Ectodermal cell (in vitro differentiated cells): ENCODE data around the gene CDC34.

ENCODE experiments used
- H3K27ac ChIP-seq: 2 replicates; pipeline ENCODE4 v1.7.0; 2013; ENCODE audit warnings: mild to moderate bottlenecking, low read depth, low read length; ENCODE audit not compliant: insufficient read depth, poor library complexity, severe bottlenecking
- H3K27me3 ChIP-seq: 2 replicates; pipeline ENCODE4 v1.7.0; 2013; ENCODE audit warnings: mild to moderate bottlenecking, low read length; ENCODE audit not compliant: insufficient read depth, control insufficient read depth, poor library complexity, severe bottlenecking
- H3K36me3 ChIP-seq: one replicate; pipeline ENCODE4 v1.7.0; 2013; ENCODE audit warnings: low read length; ENCODE audit not compliant: control insufficient read depth, insufficient read depth
- H3K4me1 ChIP-seq: one replicate; pipeline ENCODE4 v1.7.0; 2013; ENCODE audit warnings: low read length; ENCODE audit not compliant: control insufficient read depth, insufficient read depth
- H3K4me3 ChIP-seq: 2 replicates; pipeline ENCODE4 v1.7.0; 2013; ENCODE audit warnings: low read depth, low read length, control low read depth; ENCODE audit not compliant: insufficient read depth
- H3K9me3 ChIP-seq: 2 replicates; pipeline ENCODE4 v1.7.0; 2013; ENCODE audit warnings: mild to moderate bottlenecking, low read length, moderate library complexity; ENCODE audit not compliant: control insufficient read depth
- WGBS, 2 experiments: methylation state at CpG; one replicate each; pipeline ENCODE4 v1.1.7; 2013; ENCODE audit warnings: missing lambda C conversion rate in 2 of 2; 5-methylcytosine and 5-hydroxymethylcytosine counted together

The CDC34 gene

DNA sequence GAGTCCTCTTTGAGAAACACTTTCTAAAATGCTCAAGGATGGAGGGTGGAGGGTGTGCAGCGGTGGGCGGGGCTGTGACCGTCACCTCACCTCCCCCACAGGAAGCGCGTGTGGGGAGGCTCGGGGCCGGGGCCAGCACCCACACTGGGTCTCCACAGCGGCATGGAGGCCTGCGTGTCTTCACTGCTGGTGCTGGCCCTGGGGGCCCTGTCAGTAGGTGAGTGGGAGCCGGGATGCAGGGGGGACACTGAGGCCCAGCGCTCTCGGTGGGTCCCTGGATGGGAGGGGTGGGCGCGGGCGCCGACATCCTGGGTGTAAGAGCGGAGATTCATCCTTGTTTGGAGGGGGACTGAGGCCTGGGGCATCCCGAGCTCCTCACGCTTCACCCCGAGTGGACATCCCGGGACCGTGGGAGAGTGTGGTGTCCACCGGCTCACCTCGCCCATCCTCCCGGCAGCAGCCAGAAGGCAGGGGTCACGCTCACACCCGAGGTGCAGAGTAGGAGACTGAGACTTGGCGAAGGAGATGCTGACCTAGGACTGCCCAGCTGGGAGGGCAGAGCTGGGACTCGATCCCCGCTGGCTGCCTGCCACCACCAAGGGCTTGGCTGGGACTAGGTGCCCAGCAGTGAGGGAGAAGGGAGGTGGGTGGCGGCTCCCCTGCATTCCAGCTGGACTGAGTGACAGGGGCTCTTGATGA is 12.5 kb downstream of the CDC34 start, which contains the start of gene GZMM:
Gene GZMM (plus strand): TSS at position 144 of the 699 bp plus-strand sequence. CDS start 19 bp downstream, at position 163.
- no peak within 1 kb of the TSS for H3K4me3 ChIP-seq
- WGBS, 2 experiments = 89 to 90% methylated on average over 31 of the region's 31 CpGs

DNA sequence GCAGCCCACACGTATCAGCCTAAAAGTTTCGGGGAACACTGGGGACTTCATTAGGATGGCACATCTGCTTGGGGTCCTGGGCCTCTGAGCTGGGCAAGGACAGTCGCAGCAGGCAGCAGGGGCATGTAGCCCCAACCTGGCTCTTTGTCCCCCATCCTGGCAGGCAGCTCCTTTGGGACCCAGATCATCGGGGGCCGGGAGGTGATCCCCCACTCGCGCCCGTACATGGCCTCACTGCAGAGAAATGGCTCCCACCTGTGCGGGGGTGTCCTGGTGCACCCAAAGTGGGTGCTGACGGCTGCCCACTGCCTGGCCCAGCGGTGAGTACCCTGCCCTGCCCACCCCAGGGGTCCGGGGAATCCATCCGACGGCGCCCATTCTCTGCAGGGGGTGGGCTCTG is 15.6 kb downstream of the CDC34 start:
- Histone ChIP-seq H3K4me1 (no peaks in the 10 kb centered on the region), H3K4me3 (no peak overlapping the region), H3K27ac (no peak overlapping the region), H3K27me3 (no peaks in the 10 kb centered on the region), H3K36me3 (peaks cover 4% of the 10 kb centered on the region), H3K9me3 (no peaks in the 10 kb centered on the region)
- WGBS, 2 experiments = 86 to 89% methylated on average over 15 of the region's 15 CpGs

More for the DNA sequence above, 12.5 kb downstream of the CDC34 start, which contains the start of gene GZMM:
- peaks cover 6% of the 10 kb centered on the region for H3K36me3 ChIP-seq
- H3K27ac ChIP-seq = no peak within 1 kb of the TSS
- no peaks in the 10 kb centered on the region for H3K27me3 ChIP-seq
- H3K4me1 ChIP-seq = no peaks in the 10 kb centered on the region
- no peaks in the 10 kb centered on the region for H3K9me3 ChIP-seq

DNA sequence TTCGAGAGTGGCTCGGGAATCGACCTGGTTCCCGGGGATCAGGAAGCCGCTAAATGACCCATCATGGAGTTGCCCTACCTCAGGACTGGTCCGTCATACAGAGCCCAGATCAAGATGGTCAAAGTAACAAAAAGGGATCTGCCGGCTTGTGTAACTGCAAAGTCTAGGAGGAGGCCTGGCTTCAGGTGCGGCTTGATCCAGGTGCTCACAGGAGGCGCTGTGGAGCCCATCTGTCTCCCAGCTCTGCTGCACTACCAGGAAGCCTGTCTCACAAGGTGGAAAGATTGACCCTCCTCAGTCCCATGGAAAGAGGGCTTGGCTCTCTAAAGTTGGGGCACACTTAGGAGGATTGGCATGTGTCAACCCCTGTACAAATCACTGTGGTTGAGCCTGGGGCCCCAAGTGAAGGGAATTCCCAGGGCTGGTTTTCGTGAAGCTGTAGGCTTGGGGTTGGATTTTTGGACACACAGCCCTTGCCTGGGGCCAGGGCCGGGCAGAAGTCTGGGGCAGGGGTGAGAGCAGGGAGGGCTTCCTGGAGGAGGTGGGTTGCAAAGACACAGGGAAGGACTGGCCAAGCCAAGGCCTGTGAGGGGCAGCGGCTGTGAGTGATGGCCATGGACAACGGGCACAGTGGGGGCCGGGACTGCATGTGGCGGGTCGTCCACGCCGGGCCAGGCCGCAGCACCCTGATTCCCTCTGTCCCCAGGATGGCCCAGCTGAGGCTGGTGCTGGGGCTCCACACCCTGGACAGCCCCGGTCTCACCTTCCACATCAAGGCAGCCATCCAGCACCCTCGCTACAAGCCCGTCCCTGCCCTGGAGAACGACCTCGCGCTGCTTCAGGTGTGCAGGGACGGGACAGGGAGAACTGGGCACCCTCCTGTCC is 16.5 kb downstream of the CDC34 start:
- H3K36me3 ChIP-seq = no peaks in the 10 kb centered on the region
- H3K4me3 ChIP-seq = no peak overlapping the region
- H3K4me1 ChIP-seq = no peaks in the 10 kb centered on the region
- no peaks in the 10 kb centered on the region for H3K9me3 ChIP-seq
- no peaks in the 10 kb centered on the region for H3K27me3 ChIP-seq
- no peak overlapping the region for H3K27ac ChIP-seq
- WGBS, 2 experiments = 88 to 89% methylated on average over 26 of the region's 26 CpGs

DNA sequence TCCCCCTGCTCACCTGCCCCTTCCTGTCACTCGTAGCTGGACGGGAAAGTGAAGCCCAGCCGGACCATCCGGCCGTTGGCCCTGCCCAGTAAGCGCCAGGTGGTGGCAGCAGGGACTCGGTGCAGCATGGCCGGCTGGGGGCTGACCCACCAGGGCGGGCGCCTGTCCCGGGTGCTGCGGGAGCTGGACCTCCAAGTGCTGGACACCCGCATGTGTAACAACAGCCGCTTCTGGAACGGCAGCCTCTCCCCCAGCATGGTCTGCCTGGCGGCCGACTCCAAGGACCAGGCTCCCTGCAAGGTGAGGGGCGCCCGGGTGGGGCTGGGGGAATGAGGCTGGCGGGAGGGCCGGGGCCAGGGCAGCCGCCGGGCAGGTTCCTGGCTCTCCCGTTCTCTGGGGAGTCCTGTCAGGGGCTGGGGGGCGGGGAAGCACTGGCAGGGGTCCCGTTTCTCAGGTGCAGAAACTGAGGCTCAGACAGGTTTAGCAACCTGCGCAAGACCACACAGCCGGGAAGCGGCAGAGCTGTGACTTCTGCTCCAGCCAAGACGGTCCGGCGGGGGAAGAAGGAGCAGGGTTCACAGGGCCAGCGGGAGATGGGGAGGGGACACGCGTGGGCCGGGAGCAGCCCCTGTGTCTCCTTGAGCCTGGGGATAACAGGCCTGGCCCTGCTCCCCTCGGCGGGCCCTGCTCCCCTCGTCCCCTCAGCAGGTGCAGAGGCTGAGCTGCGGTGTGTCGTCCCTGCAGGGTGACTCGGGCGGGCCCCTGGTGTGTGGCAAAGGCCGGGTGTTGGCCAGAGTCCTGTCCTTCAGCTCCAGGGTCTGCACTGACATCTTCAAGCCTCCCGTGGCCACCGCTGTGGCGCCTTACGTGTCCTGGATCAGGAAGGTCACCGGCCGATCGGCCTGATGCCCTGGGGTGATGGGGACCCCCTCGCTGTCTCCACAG is 17.6 kb downstream of the CDC34 start:
- Histone ChIP-seq H3K4me3 (no peak overlapping the region), H3K27ac (no peak overlapping the region), H3K9me3 (no peaks in the 10 kb centered on the region), H3K4me1 (no peaks in the 10 kb centered on the region), H3K27me3 (no peaks in the 10 kb centered on the region), H3K36me3 (no peaks in the 10 kb centered on the region)
- WGBS, 2 experiments = 90% methylated on average over 52 of the region's 52 CpGs

DNA sequence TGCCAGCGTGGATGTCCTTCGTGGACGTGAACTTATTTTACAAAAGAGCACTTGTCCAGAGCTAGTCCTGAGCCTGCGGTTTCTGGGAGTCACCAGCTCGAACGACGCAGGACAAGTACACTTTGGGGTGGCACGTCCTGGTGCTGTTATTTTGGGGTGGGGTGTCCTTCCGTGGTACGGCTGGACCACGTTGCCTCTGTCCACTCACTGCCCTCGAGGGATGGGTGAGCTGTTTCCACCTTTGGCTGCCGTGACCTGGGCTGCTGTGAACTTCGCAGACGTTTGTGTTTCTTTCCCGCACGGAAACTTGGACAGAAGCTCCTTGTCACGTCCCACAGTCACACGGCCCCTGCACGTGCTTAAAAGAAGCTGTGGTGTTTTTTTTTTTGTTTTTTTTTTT is 23.3 kb downstream of the CDC34 start:
- H3K4me1 ChIP-seq = peaks cover 13% of the 10 kb centered on the region
- H3K36me3 ChIP-seq = no peaks in the 10 kb centered on the region
- no peak overlapping the region for H3K4me3 ChIP-seq
- no peak overlapping the region for H3K27ac ChIP-seq
- no peaks in the 10 kb centered on the region for H3K27me3 ChIP-seq
- H3K9me3 ChIP-seq = no peaks in the 10 kb centered on the region
- 91 to 93% methylated on average over 20 of the region's 20 CpGs for WGBS, 2 experiments

DNA sequence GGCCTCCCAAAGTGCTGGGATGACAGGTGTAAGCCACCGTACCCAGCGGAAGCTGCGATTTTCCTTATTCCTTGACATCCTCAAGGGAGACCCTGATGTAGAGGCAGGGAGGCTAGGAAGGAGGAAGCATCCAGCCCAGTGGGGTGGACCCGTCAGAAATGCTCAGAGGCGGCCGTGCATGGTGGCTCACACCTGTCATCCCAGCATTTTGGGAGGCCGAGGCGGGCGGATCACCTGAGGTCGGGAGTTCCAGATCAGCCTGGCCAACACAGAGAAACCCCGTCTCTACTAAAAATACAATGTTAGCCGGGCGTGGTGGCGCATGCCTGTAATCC is 23.9 kb downstream of the CDC34 start:
- no peak overlapping the region for H3K27ac ChIP-seq
- H3K4me3 ChIP-seq = no peak overlapping the region
- 94 to 96% methylated on average over 14 of the region's 14 CpGs for WGBS, 2 experiments
- H3K9me3 ChIP-seq = no peaks in the 10 kb centered on the region
- H3K27me3 ChIP-seq = no peaks in the 10 kb centered on the region
- no peaks in the 10 kb centered on the region for H3K36me3 ChIP-seq
- peaks cover 13% of the 10 kb centered on the region for H3K4me1 ChIP-seq

DNA sequence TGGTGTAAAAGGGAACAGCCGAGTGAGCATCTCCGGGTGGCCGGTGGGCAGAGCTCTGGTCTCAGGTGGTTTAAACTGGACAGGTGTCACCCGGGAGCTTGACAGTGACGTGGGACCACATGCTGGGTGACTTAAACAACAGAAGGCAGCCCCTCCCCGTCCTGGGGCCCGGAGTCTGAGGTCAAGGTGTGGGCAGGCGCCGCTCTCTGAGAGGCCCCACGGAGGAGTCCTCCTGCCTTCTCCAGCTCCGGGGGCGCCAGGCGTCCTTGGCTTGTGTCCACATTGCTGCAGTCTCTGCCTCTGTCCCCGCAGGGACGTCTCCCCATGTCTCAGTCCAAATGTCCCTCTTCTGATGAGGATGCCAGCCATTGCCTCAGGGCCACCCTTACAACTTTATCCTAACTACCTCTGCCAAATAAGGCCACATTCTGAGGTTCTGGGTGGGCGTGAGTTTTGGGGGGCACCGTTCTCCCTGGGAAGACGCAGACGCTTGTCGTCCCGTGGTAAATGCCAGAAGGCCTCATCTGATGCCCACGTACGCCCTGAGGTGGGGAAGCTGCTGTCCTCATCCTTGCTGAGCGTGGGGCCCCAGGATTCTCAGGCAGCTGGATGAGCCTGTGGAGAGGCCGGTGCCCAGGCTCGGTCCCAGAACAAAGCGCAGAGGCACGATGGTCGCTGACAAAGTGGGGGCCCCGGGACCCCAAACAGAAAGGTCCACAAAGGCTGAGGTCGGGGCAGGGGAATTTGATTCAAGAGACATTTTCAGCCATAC is 25.2 kb downstream of the CDC34 start:
- 90 to 93% methylated on average over 31 of the region's 31 CpGs for WGBS, 2 experiments
- Histone ChIP-seq H3K4me1 (peaks cover 13% of the 10 kb centered on the region), H3K4me3 (no peak overlapping the region), H3K9me3 (no peaks in the 10 kb centered on the region), H3K36me3 (no peaks in the 10 kb centered on the region), H3K27me3 (no peaks in the 10 kb centered on the region), H3K27ac (no peak overlapping the region)

DNA sequence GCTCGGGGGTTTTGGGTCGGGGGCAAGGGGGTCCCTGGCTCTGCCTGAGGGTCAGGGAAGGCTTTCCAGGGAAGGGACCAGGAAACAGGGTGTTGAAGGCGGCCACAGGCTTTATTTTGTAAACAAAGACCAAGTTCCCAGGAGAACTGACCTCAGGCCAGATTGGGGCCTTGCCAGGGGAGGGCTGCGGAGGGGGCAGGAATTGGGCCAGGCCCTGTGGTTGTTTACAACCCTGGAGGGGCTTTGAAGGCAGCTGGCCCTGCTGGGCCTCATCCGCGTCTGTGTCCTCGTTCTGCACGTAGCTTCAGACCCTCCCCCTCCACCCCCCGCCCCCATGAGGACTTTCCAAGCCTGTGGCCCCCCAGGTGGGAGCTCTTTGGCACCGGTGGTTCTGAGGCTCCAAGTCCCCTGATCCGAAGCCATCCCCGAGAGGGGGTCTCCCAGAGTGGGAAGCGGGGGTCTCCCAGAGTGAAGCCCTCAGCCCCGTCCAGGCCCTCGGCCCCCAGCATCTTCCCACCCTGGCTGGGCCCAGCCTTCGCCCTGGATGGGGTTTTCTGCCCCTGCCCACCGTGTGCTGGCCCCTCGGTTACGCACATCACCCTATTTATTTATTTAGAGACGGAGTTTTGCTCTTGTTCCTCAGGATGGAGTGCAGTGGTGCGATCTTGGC is 27.3 kb downstream of the CDC34 start:
- Histone ChIP-seq H3K36me3 (no peaks in the 10 kb centered on the region), H3K4me3 (no peak overlapping the region), H3K27me3 (no peaks in the 10 kb centered on the region), H3K4me1 (peaks cover 13% of the 10 kb centered on the region), H3K9me3 (no peaks in the 10 kb centered on the region), H3K27ac (no peak overlapping the region)
- WGBS, 2 experiments = 67 to 68% methylated on average over 20 to 21 of the region's 21 CpGs

DNA sequence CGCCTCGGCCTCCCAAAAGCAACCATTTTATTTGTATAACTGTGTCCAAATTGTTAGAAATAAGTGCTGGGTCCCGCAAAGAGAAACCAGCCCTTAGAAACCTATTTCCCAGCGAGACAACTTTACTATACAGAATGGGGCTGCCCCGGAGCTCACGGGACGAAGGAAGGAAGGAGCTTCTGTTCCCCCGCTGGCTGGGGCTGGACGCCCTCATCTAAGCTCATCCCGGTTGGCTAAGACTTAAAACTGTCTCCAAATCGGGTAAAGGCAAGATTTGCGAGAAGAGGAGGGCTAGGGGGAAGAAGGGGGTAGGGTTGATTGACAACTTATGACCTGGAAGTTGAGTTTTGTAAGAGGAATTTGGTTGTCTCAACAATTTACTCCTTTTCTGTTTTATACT is 28.6 kb downstream of the CDC34 start:
- no peak overlapping the region for H3K27ac ChIP-seq
- 88 to 90% methylated on average over 12 of the region's 12 CpGs for WGBS, 2 experiments
- no peaks in the 10 kb centered on the region for H3K36me3 ChIP-seq
- H3K4me3 ChIP-seq = no peak overlapping the region
- no peaks in the 10 kb centered on the region for H3K9me3 ChIP-seq
- peaks cover 13% of the 10 kb centered on the region for H3K4me1 ChIP-seq
- no peaks in the 10 kb centered on the region for H3K27me3 ChIP-seq
